Panc1 (cell line): Measurements from ENCODE around the gene GGT6. TPM values are rescaled to one million over a fixed set of nuclear protein-coding genes. Genes with fewer than 3 reads are reported as not detected.

Experiments
- ATAC-seq: fragments of 200-7000 bp; cut with Tn5 transposase; 2 replicates; pipeline ENCODE4 v1.9.1; 2020; ENCODE audit warnings: mild to moderate bottlenecking, moderate library complexity
- BruUV-seq: library from RNA; stranded (reverse); fragments of 400-500 nt; replicated peaks from 2 replicates; lab custom pipeline; 2021; lab: Mats Ljungman, UMichigan
- CTCF ChIA-PET: fragments of 300-600 bp; sonication (Branson Sonifier 250); formaldehyde crosslinking; loops from one replicate; lab custom pipeline; 2022; ENCODE audit warnings: antibody characterized with exemption; lab: Charles Lee
- POLR2A ChIA-PET: fragments of 300-600 bp; sonication (Branson Sonifier 250); formaldehyde crosslinking; loops from one replicate; lab custom pipeline; 2022; ENCODE audit warnings: antibody characterized with exemption; lab: Charles Lee
- DNase-seq: peaks from one replicate; pipeline ENCODE4 v3.0.0-alpha.2; 2010; ENCODE audit warnings: low read depth, low spot score
- H3K27ac ChIP-seq: 2 replicates; pipeline ENCODE4 v1.5.1; 2011; ENCODE audit warnings: mild to moderate bottlenecking, low read length, inconsistent platforms
- H3K27me3 ChIP-seq: fragments of 200-500 bp; sonication (Bioruptor generic); 2 replicates; pipeline ENCODE4 v1.6.0; 2014; ENCODE audit warnings: low read length, inconsistent platforms; ENCODE audit not compliant: control insufficient read depth, insufficient read depth
- H3K36me3 ChIP-seq: fragments of 200-500 bp; sonication (Bioruptor generic); 2 replicates; pipeline ENCODE4 v1.5.1; 2014; ENCODE audit warnings: inconsistent platforms, mild to moderate bottlenecking, low read length, moderate library complexity; ENCODE audit not compliant: control insufficient read depth, insufficient read depth
- H3K4me1 ChIP-seq: 2 replicates; pipeline ENCODE4 v1.5.1; 2011; ENCODE audit warnings: inconsistent platforms, mild to moderate bottlenecking, low read length, moderate library complexity; ENCODE audit not compliant: control insufficient read depth, insufficient read depth
- H3K4me3 ChIP-seq, 2 experiments: 2 replicates each; pipeline ENCODE4 v1.5.1; 2011 to 2012; ENCODE audit warnings: low read depth in 2 of 2, low read length in 2 of 2, mild to moderate bottlenecking in 2 of 2, inconsistent platforms in 1 of 2, moderate library complexity in 1 of 2
- H3K9me3 ChIP-seq: fragments of 200-500 bp; sonication (Bioruptor generic); 2 replicates; pipeline ENCODE4 v1.5.1; 2014; ENCODE audit warnings: low read depth, mild to moderate bottlenecking, inconsistent platforms, low read length, moderate library complexity; ENCODE audit not compliant: control insufficient read depth, insufficient read depth
- POLR2AphosphoS5 ChIP-seq: IDR thresholded peaks from 2 replicates; pipeline ENCODE4 v1.6.1; 2012; ENCODE audit warnings: mild to moderate bottlenecking, low read depth, low read length, moderate library complexity
- REST ChIP-seq, 2 experiments: IDR thresholded peaks; 2 replicates each; pipeline ENCODE4 v1.6.1; 2011 to 2012; ENCODE audit warnings: low read depth in 2 of 2, control low read depth in 1 of 2, low read length in 1 of 2, mild to moderate bottlenecking in 1 of 2, moderate library complexity in 1 of 2; ENCODE audit not compliant: insufficient read depth in 1 of 2
- SIN3A ChIP-seq: IDR thresholded peaks from 2 replicates; pipeline ENCODE4 v1.6.1; 2012; ENCODE audit warnings: low read depth, mild to moderate bottlenecking, low read length, moderate library complexity, borderline replicate concordance; ENCODE audit not compliant: insufficient read depth
- TCF7L2 ChIP-seq: IDR thresholded peaks from 2 replicates; pipeline ENCODE4 v1.6.1; 2011; ENCODE audit warnings: mild to moderate bottlenecking, low read depth, low read length, inconsistent platforms
- in situ Hi-C: cut with HindIII; loops from 2 replicates; pipeline ENCODE4 v1.10.0; 2016; ENCODE audit warnings: low sequenced_read_pairs, low pct_unique_long_range_greater_than_20kb
- intact Hi-C: fragments of 100-400 bp; cut with micrococcal nuclease; formaldehyde crosslinking; loops from one replicate; pipeline ENCODE4 v1.10.0; 2022; ENCODE audit not compliant: unreplicated experiment
- total RNA-seq: library from RNA; stranded (reverse); gene quantifications from one replicate; pipeline ENCODE4 v1.2.1, GENCODE V29; 2021; ENCODE audit not compliant: unreplicated experiment
- TF ChIP-seq, protein P1 (sequence below): fragments of 450-650 bp; IDR thresholded peaks from 2 replicates; pipeline ENCODE4 v1.5.1; 2017; ENCODE audit warnings: mild to moderate bottlenecking

GGT6 gene
- total RNA-seq, 1 experiment from 2014 or later = not detected

DNA sequence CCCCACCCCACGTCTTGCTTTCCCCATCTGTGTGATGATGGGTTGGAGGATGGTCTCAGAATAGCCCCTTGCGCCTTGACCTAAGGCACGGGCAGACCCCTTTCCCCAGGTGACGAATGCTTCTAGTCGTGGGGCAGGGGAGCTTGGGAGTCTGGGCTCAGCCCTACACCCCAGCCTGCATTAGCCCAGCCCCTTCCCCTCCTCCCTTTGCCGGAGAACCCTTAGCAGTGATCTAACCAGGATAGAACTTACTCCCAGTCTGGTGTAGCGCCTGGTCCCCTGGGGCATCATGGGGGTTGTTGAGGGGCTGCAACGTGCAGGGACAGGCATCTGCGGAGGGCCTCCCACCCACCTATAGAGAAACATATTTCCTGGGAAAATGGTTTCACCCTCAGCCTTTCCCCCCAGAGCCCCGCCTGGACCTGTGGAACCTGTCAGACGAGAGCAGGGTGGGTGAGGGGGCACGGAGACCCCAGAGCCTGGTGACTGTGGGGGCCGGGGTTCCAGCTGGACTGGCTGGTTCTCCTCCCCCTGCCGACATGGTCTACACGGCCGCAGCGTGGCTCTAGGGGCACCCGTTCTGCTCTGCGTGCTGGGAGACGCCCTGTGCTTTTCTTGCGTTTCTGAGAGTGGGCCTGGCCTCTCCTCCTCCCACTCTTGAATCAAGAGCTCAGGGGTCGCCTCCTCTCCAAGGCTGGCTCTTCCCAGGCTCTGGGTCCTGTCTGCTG is 28.7 kb upstream of the GGT6 start:
- POLR2A ChIA-PET = interaction anchor here (0.6 kb wide), 1 partner anchor 18 kb away, joined by 4 read pairs; no protein-coding TSS in a partner anchor
- Histone ChIP-seq H3K4me3 (no peak overlapping the region), H3K27me3 (no peaks in the 10 kb centered on the region; the same call in 1 of the 2 replicates), H3K4me1 (no peaks in the 10 kb centered on the region), H3K27ac (no peak overlapping the region), H3K9me3 (no peaks in the 10 kb centered on the region), H3K36me3 (no peaks in the 10 kb centered on the region)
- DNase-seq (no peak), ATAC-seq (no peak)
- CTCF ChIA-PET = no interaction called here
- in situ Hi-C loops = no loop called here
- intact Hi-C loops = no loop called here
- no peak for TF ChIP-seq POLR2AphosphoS5
- no peak for TF ChIP-seq SIN3A
- TF ChIP-seq, protein P1, sequence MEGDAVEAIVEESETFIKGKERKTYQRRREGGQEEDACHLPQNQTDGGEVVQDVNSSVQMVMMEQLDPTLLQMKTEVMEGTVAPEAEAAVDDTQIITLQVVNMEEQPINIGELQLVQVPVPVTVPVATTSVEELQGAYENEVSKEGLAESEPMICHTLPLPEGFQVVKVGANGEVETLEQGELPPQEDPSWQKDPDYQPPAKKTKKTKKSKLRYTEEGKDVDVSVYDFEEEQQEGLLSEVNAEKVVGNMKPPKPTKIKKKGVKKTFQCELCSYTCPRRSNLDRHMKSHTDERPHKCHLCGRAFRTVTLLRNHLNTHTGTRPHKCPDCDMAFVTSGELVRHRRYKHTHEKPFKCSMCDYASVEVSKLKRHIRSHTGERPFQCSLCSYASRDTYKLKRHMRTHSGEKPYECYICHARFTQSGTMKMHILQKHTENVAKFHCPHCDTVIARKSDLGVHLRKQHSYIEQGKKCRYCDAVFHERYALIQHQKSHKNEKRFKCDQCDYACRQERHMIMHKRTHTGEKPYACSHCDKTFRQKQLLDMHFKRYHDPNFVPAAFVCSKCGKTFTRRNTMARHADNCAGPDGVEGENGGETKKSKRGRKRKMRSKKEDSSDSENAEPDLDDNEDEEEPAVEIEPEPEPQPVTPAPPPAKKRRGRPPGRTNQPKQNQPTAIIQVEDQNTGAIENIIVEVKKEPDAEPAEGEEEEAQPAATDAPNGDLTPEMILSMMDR = no peak
- no peak for TF ChIP-seq REST (IDR thresholded peaks at IDR 0.05; ENCODE audit: insufficient read depth in 1 of 2, low read depth in 2 of 2, low read length in 1 of 2)
- no peak for TF ChIP-seq TCF7L2
- no TSS peak for BruUV-seq

- Histone ChIP-seq H3K27ac (no peak overlapping the region), H3K36me3 (no peaks in the 10 kb centered on the region), H3K27me3 (no peaks in the 10 kb centered on the region; the same call in 1 of the 2 replicates), H3K4me3 (no peak overlapping the region), H3K4me1 (no peaks in the 10 kb centered on the region), H3K9me3 (no peaks in the 10 kb centered on the region)
- POLR2A ChIA-PET = interaction anchor here (0.5 kb wide), 1 partner anchor 345 kb away, joined by 4 read pairs; no protein-coding TSS in a partner anchor
- TF ChIP-seq POLR2AphosphoS5 (no peak), REST (IDR thresholded peaks at IDR 0.05; ENCODE audit: insufficient read depth in 1 of 2, low read depth in 2 of 2, low read length in 1 of 2) (no peak), TCF7L2 (no peak), SIN3A (no peak)
- TF ChIP-seq, protein P1 = no peak
- ATAC-seq = no peak
- BruUV-seq = no TSS peak
- DNase-seq = no peak
- in situ Hi-C loops = no loop called here
- CTCF ChIA-PET = interaction anchor here (0.5 kb wide), 1 partner anchor 21 kb away, joined by 7 read pairs; no protein-coding TSS in a partner anchor
- intact Hi-C loops = no loop called here
Observed at GRCh38 chr17:4588391-4588790, 28.0 kb upstream of the GGT6 start.
